ENCODE measurements around the gene CARD14.

Gene CARD14

GRCh38 chr17:80184423-80184714 is 14.5 kb downstream of the CARD14 start:
- peaks cover 85% of the 10 kb centered on the region for H3K27me3 ChIP-seq (replicated peaks; ENCODE audit: insufficient read depth, low read length)
- no peak overlapping the region for H3K4me2 ChIP-seq (ENCODE audit: low read depth, low read length)
- H3K79me2 ChIP-seq (ENCODE audit: low read length): no peaks in the 10 kb centered on the region
- no peaks in the 10 kb centered on the region for H3K4me1 ChIP-seq (ENCODE audit: low read length)
- H3K4me3 ChIP-seq (ENCODE audit: low read length): no peak overlapping the region
- no peak overlapping the region for H2AFZ ChIP-seq (ENCODE audit: low read length)
- no peak overlapping the region for H3K9ac ChIP-seq (ENCODE audit: low read length)
- H3K9me3 ChIP-seq (replicated peaks; ENCODE audit: insufficient read depth, low read length): no peaks in the 10 kb centered on the region
- no peaks in the 10 kb centered on the region for H3F3A ChIP-seq (ENCODE audit: insufficient read depth, low read length)
- no peaks in the 10 kb centered on the region for H4K20me1 ChIP-seq (ENCODE audit: insufficient read depth, low read length)
- H3K36me3 ChIP-seq (replicated peaks; ENCODE audit: insufficient read depth, low read length): no peaks in the 10 kb centered on the region
- no peak overlapping the region for H3K27ac ChIP-seq (ENCODE audit: low read length)
- H3K9me2 ChIP-seq (replicated peaks; ENCODE audit: insufficient read depth, low read length): no peaks in the 10 kb centered on the region
- TF ChIP-seq EZH2 (optimal IDR thresholded peaks at IDR 0.05; ENCODE audit: low read depth, low read length) (no peak), EZH2phosphoT487 (IDR thresholded peaks at IDR 0.05; ENCODE audit: low read length) (no peak), CTCF (IDR thresholded peaks at IDR 0.05; ENCODE audit: low read length) (no peak)
- no peak for DNase-seq

DNA sequence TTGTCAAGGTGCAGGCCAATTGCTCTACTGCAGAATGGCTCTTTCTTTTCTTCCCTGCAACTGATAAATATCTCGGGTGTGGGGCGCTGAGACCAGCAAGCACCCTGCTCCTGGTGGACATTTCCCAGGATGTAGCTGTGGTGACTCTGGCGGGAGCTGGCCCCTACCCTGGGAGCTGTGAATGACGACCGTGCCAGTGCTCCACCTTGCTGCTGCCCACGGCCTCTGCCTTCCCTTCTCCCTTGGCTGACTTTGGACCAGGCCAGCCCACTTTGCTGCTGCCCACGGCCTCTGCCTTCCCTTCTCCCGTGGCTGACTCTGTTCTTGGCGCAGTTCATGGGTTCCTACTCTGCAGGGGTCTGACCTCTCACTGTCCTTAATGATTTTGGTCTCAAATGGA is 16.1 kb downstream of the CARD14 start:
- Histone ChIP-seq H3K27me3 (replicated peaks; ENCODE audit: insufficient read depth, low read length) (peaks cover 83% of the 10 kb centered on the region), H3K79me2 (ENCODE audit: low read length) (no peaks in the 10 kb centered on the region), H3K9me2 (replicated peaks; ENCODE audit: insufficient read depth, low read length) (no peaks in the 10 kb centered on the region), H3K4me1 (ENCODE audit: low read length) (no peaks in the 10 kb centered on the region), H3K9ac (ENCODE audit: low read length) (no peak overlapping the region), H3K4me2 (ENCODE audit: low read depth, low read length) (no peak overlapping the region), H4K20me1 (ENCODE audit: insufficient read depth, low read length) (no peaks in the 10 kb centered on the region), H2AFZ (ENCODE audit: low read length) (no peak overlapping the region), H3K36me3 (replicated peaks; ENCODE audit: insufficient read depth, low read length) (no peaks in the 10 kb centered on the region), H3K9me3 (replicated peaks; ENCODE audit: insufficient read depth, low read length) (no peaks in the 10 kb centered on the region), H3K4me3 (ENCODE audit: low read length) (no peak overlapping the region), H3K27ac (ENCODE audit: low read length) (no peak overlapping the region), H3F3A (ENCODE audit: insufficient read depth, low read length) (no peaks in the 10 kb centered on the region)
- DNase-seq: no peak
- no peak for TF ChIP-seq EZH2 (optimal IDR thresholded peaks at IDR 0.05; ENCODE audit: low read depth, low read length)
- TF ChIP-seq EZH2phosphoT487 (IDR thresholded peaks at IDR 0.05; ENCODE audit: low read length): no peak
- no peak for TF ChIP-seq CTCF (IDR thresholded peaks at IDR 0.05; ENCODE audit: low read length)

GRCh38 chr17:80187090-80187489 is 17.3 kb downstream of the CARD14 start:
- H3K27ac ChIP-seq (ENCODE audit: low read length): no peak overlapping the region

More at GRCh38 chr17:80187090-80187489, 17.3 kb downstream of the CARD14 start:
- no peaks in the 10 kb centered on the region for H4K20me1 ChIP-seq (ENCODE audit: insufficient read depth, low read length)
- no peaks in the 10 kb centered on the region for H3F3A ChIP-seq (ENCODE audit: insufficient read depth, low read length)
- DNase-seq: no peak
- H3K36me3 ChIP-seq (replicated peaks; ENCODE audit: insufficient read depth, low read length): no peaks in the 10 kb centered on the region
- no peaks in the 10 kb centered on the region for H3K79me2 ChIP-seq (ENCODE audit: low read length)
- H3K4me1 ChIP-seq (ENCODE audit: low read length): no peaks in the 10 kb centered on the region
- no peak overlapping the region for H3K9ac ChIP-seq (ENCODE audit: low read length)
- H3K27me3 ChIP-seq (replicated peaks; ENCODE audit: insufficient read depth, low read length): peaks cover 83% of the 10 kb centered on the region
- H2AFZ ChIP-seq (ENCODE audit: low read length): peak overlapping the region; percentile 17; the same call in 1 of the 2 replicates
- peak overlapping the region; percentile 38 for H3K4me2 ChIP-seq (ENCODE audit: low read depth, low read length)
- no peak for TF ChIP-seq EZH2 (optimal IDR thresholded peaks at IDR 0.05; ENCODE audit: low read depth, low read length)
- no peak for TF ChIP-seq CTCF (IDR thresholded peaks at IDR 0.05; ENCODE audit: low read length)
- no peaks in the 10 kb centered on the region for H3K9me3 ChIP-seq (replicated peaks; ENCODE audit: insufficient read depth, low read length)
- H3K4me3 ChIP-seq (ENCODE audit: low read length): peak overlapping the region; percentile 30; the same call in 1 of the 2 replicates
- H3K9me2 ChIP-seq (replicated peaks; ENCODE audit: insufficient read depth, low read length): no peaks in the 10 kb centered on the region

Data from MM.1S (cell line).